Heart left ventricle (tissue), 13 donors: ENCODE results near the gene SIAH3.

Source experiments
- CTCF ChIP-seq, 12 donors: fragments of 200-600 bp; sonication (generic) in 4 of 12; IDR thresholded peaks; one replicate each; pipeline versions ENCODE4 v1.5.0 to v1.8.0; 2018 to 2022; ENCODE audit warnings: antibody characterized with exemption in 12 of 12, mild to moderate bottlenecking in 5 of 12
- POLR2A ChIP-seq, 2 donors: fragments of 450-650 bp; IDR thresholded peaks; one replicate each; pipeline ENCODE4 v1.6.1; 2017; ENCODE audit warnings: antibody characterized with exemption in 2 of 2, mild to moderate bottlenecking in 2 of 2, moderate library complexity in 2 of 2
- donor health status: ischemic (EF 13 %, LVEDD 7.1; RV severe dilation, severe dysfunction).
- donor health status: DM: no; HTN: yes; CAD: no.
- donor health status: DM: no; HTN: no; CAD: no.
- donor health status: ischemic (EF 25% LVEDD 6.9; RV normal size, moderate dysfunction).
- donor health status: ischemic (EF 25% LVEDD 5.7; RV mildly dilated, moderate dysfunction).
- donor health status: ischemic (EF 35%, LVEDD 5.7; RV mildly dilated, moderate dysfunction).
- donor health status: nonischemic (EF 11% LVEDD 7.7; RV severe dilation, severe dysfunction).
- donor health status: DM: yes; HTN: yes; CAD: no.
- donor health status: PGD.
- donor health status: ischemic (EF 29% LVEDD 5.4; RV normal size, mild dysfunction).
- donor health status: nonischemic (EF 23%, LVEDD 6.1; RV moderate dilation, normal function).

GRCh38 chr13:45776748-45777147 lies 74.8 kb downstream of the SIAH3 start:
- TF ChIP-seq CTCF (IDR thresholded peaks at IDR 0.05) (no peak), POLR2A (IDR thresholded peaks at IDR 0.05) (no peak)
